NCI-H82 treated with DMSO at 0.1 percent for 48 hours (cell line): ENCODE measurements around the gene CNGB1.

Experiments
- DNase-seq: peaks from one replicate; lab custom pipeline; 2025; ENCODE audit not compliant: unreplicated experiment; lab: John Stamatoyannopoulos, UW

Gene CNGB1

GRCh38 chr16:57834936-57835335, 136.0 kb downstream of the CNGB1 start:
- no peak for DNase-seq
